Activated CD8-positive, alpha-beta T cell treated with anti-CD3 and anti-CD28 coated beads, Interleukin-2, amount 10 ng/mL, durations not matched to agents 7 days and 5 days (primary cell): ENCODE measurements around the gene CDC20. TPM values are rescaled to one million over a fixed set of nuclear protein-coding genes. Genes with fewer than 3 reads are reported as not detected.
"Not testable (repeated sequence)": the region's sequence is repeated elsewhere in the genome, so short reads cannot be mapped to it uniquely, and the experiment has no call there.

Source experiments
- ATAC-seq: fragments of 150-1000 bp; cut with Tn5 transposase; one replicate; pipeline ENCODE4 v1.10.0; 2021; ENCODE audit warnings: moderate library complexity
- CTCF ChIA-PET: fragments of 350-600 bp; sonication (Branson Sonifier 250); formaldehyde crosslinking; loops from one replicate; lab custom pipeline; 2021; ENCODE audit warnings: antibody characterized with exemption; lab: Charles Lee
- POLR2A ChIA-PET: fragments of 350-600 bp; sonication (Branson Sonifier 250); formaldehyde crosslinking; loops from one replicate; lab custom pipeline; 2021; ENCODE audit warnings: antibody characterized with exemption; lab: Charles Lee
- DNase-seq: peaks from one replicate; pipeline ENCODE4 v3.0.0-alpha.2; 2020
- H3K27ac Mint-ChIP-seq: one replicate; pipeline ENCODE4 v1.8.0; 2021; ENCODE audit warnings: mild to moderate bottlenecking, mixed read lengths
- H3K27me3 Mint-ChIP-seq: one replicate; pipeline ENCODE4 v1.8.0; 2021; ENCODE audit warnings: low read depth, mixed read lengths
- H3K36me3 Mint-ChIP-seq: one replicate; pipeline ENCODE4 v1.8.0; 2021; ENCODE audit warnings: low read depth, mixed read lengths
- H3K4me1 Mint-ChIP-seq: one replicate; pipeline ENCODE4 v1.8.0; 2021; ENCODE audit warnings: low read depth, mixed read lengths
- H3K4me3 Mint-ChIP-seq: one replicate; pipeline ENCODE4 v1.8.0; 2021; ENCODE audit warnings: mild to moderate bottlenecking, mixed read lengths
- H3K9me3 Mint-ChIP-seq: one replicate; pipeline ENCODE4 v1.8.0; 2022; ENCODE audit warnings: mixed read lengths; ENCODE audit not compliant: insufficient read depth
- total RNA-seq, 2 experiments: library from RNA; stranded (reverse); gene quantifications; one replicate each; pipeline ENCODE4 v1.2.3, GENCODE V29; 2021

CDC20 gene
- total RNA-seq, 2 experiments from 2014 or later, result 214 to 232 TPM

- Mint-ChIP-seq H3K9me3 (no peaks in the 10 kb centered on the region), H3K27me3 (no peaks in the 10 kb centered on the region), H3K4me1 (peaks cover 33% of the 10 kb centered on the region), H3K27ac (peak overlapping the region; percentile 64), H3K36me3 (peaks cover 39% of the 10 kb centered on the region), H3K4me3 (peak overlapping the region; percentile 100)
- ChIA-PET CTCF (interaction anchor here (1.0 to 2.0 kb wide), 4 partner anchors 12 to 30 kb away, joined by 3 to 7 read pairs (median 4); partner anchors contain the start of gene ELOVL1), POLR2A (interaction anchor here (1.0 to 3.1 kb wide), 4 partner anchors 11 to 30 kb away, joined by 3 to 17 read pairs (median 10); partner anchors contain the start of genes CDC20 and ELOVL1)
- ATAC-seq (no peak), DNase-seq (no peak)
These were observed 29.8 kb downstream of the CDC20 start for GRCh38 chr1:43388613-43389012.

GRCh38 chr1:43389326-43390313 is 30.8 kb downstream of the CDC20 start, which contains the start of the genes MED8 and SZT2:
Gene MED8 (minus strand): TSS chr1:43389800. CDS start chr1:43389764, 36 bp downstream.
Gene SZT2 (plus strand): TSS chr1:43389899. CDS start chr1:43389969, 70 bp downstream.
- CTCF ChIA-PET, result interaction anchor here (1.0 to 2.1 kb wide), 5 partner anchors 10 to 163 kb away, joined by 3 to 14 read pairs (median 5); no protein-coding TSS in a partner anchor
- Mint-ChIP-seq H3K4me3 (peak within 1 kb of the TSS; percentile 100), H3K36me3 (peaks cover 31% of the 10 kb centered on the region), H3K4me1 (peaks cover 33% of the 10 kb centered on the region), H3K9me3 (no peaks in the 10 kb centered on the region), H3K27me3 (no peaks in the 10 kb centered on the region), H3K27ac (peak within 1 kb of the TSS; percentile 96)
- ATAC-seq (peak; percentile 96), DNase-seq (peak; percentile 95)
- POLR2A ChIA-PET, result interaction anchor here (1.0 to 3.1 kb wide), 7 partner anchors 8 to 261 kb away, joined by 3 to 17 read pairs (median 5); partner anchors contain the start of genes CDC20, ELOVL1 and KDM4A

- Mint-ChIP-seq H3K27ac (no peak overlapping the region), H3K9me3 (no peaks in the 10 kb centered on the region), H3K27me3 (no peaks in the 10 kb centered on the region), H3K4me1 (peaks cover 31% of the 10 kb centered on the region), H3K4me3 (no peak overlapping the region), H3K36me3 (peaks cover 16% of the 10 kb centered on the region)
- ChIA-PET CTCF (no interaction called here), POLR2A (interaction anchor here (0.6 kb wide), 1 partner anchor 19 kb away, joined by 3 read pairs; no protein-coding TSS in a partner anchor)
- DNase-seq (no peak), ATAC-seq (no peak)
These were observed 33.9 kb downstream of the CDC20 start for GRCh38 chr1:43392702-43393101.

- peaks cover 8% of the 10 kb centered on the region for H3K36me3 Mint-ChIP-seq
- no peaks in the 10 kb centered on the region for H3K9me3 Mint-ChIP-seq
- H3K27ac Mint-ChIP-seq, result no peak overlapping the region
- no peaks in the 10 kb centered on the region for H3K27me3 Mint-ChIP-seq
- peaks cover 8% of the 10 kb centered on the region for H3K4me1 Mint-ChIP-seq
- ATAC-seq (no peak), DNase-seq (no peak)
- H3K4me3 Mint-ChIP-seq, result no peak overlapping the region
- ChIA-PET CTCF (no interaction called here), POLR2A (no interaction called here)
These were observed 36.7 kb downstream of the CDC20 start for GRCh38 chr1:43395523-43395922.

- no peak for ATAC-seq
- ChIA-PET POLR2A (no interaction called here), CTCF (interaction anchor here (1.1 kb wide), 1 partner anchor 18 kb away, joined by 7 read pairs; no protein-coding TSS in a partner anchor)
- no peak for DNase-seq
- Mint-ChIP-seq H3K27ac (no peak overlapping the region), H3K36me3 (peaks cover 8% of the 10 kb centered on the region), H3K4me3 (no peak overlapping the region), H3K9me3 (no peaks in the 10 kb centered on the region), H3K27me3 (no peaks in the 10 kb centered on the region), H3K4me1 (peaks cover 4% of the 10 kb centered on the region)
These were observed 37.3 kb downstream of the CDC20 start for GRCh38 chr1:43396059-43396458.

- H3K36me3 Mint-ChIP-seq, result peaks cover 10% of the 10 kb centered on the region
- H3K4me1 Mint-ChIP-seq, result no peaks in the 10 kb centered on the region
- ATAC-seq, result no peak
- H3K27me3 Mint-ChIP-seq, result no peaks in the 10 kb centered on the region
- no peak for DNase-seq
- no peak overlapping the region for H3K27ac Mint-ChIP-seq
- ChIA-PET CTCF (interaction anchor here (1.6 to 3.8 kb wide), 2 partner anchors 8 to 17 kb away, joined by 5 to 21 read pairs; partner anchors contain the start of genes MED8 and SZT2), POLR2A (no interaction called here)
- no peaks in the 10 kb centered on the region for H3K9me3 Mint-ChIP-seq
- no peak overlapping the region for H3K4me3 Mint-ChIP-seq
These were observed 39.4 kb downstream of the CDC20 start for GRCh38 chr1:43398227-43398626.

- not testable (repeated sequence) for H3K4me3 Mint-ChIP-seq, H3K4me1 Mint-ChIP-seq, H3K27me3 Mint-ChIP-seq, DNase-seq, H3K27ac Mint-ChIP-seq, ATAC-seq, H3K9me3 Mint-ChIP-seq
- POLR2A ChIA-PET, result interaction anchor here (1.7 kb wide), 1 partner anchor 12 kb away, joined by 5 read pairs; no protein-coding TSS in a partner anchor
- H3K36me3 Mint-ChIP-seq, result peaks cover 20% of the 10 kb centered on the region
- CTCF ChIA-PET, result interaction anchor here (3.8 kb wide), 1 partner anchor 15 kb away, joined by 21 read pairs; no protein-coding TSS in a partner anchor
These were observed 41.7 kb downstream of the CDC20 start for GRCh38 chr1:43400441-43400840.

GRCh38 chr1:43402089-43402865 is 43.5 kb downstream of the CDC20 start:
- no peak for DNase-seq
- H3K36me3 Mint-ChIP-seq, result peaks cover 27% of the 10 kb centered on the region
- peak overlapping the region; percentile 32 for H3K27ac Mint-ChIP-seq
- POLR2A ChIA-PET, result no interaction called here
- no peaks in the 10 kb centered on the region for H3K4me1 Mint-ChIP-seq
- no peaks in the 10 kb centered on the region for H3K9me3 Mint-ChIP-seq
- ATAC-seq, result no peak
- no peaks in the 10 kb centered on the region for H3K27me3 Mint-ChIP-seq
- no peak overlapping the region for H3K4me3 Mint-ChIP-seq
- CTCF ChIA-PET, result no interaction called here

- DNase-seq (no peak), ATAC-seq (no peak)
- no peak overlapping the region for H3K27ac Mint-ChIP-seq
- no peak overlapping the region for H3K4me3 Mint-ChIP-seq
- H3K36me3 Mint-ChIP-seq, result peaks cover 32% of the 10 kb centered on the region
- no peaks in the 10 kb centered on the region for H3K9me3 Mint-ChIP-seq
- H3K4me1 Mint-ChIP-seq, result no peaks in the 10 kb centered on the region
- CTCF ChIA-PET, result interaction anchor here (1.5 kb wide), 1 partner anchor 10 kb away, joined by 4 read pairs; no protein-coding TSS in a partner anchor
- no peaks in the 10 kb centered on the region for H3K27me3 Mint-ChIP-seq
- POLR2A ChIA-PET, result no interaction called here
These were observed 45.6 kb downstream of the CDC20 start for GRCh38 chr1:43404353-43404752.

- no peak overlapping the region for H3K4me3 Mint-ChIP-seq
- CTCF ChIA-PET, result interaction anchor here (1.5 kb wide), 1 partner anchor 9 kb away, joined by 4 read pairs; no protein-coding TSS in a partner anchor
These were observed 46.6 kb downstream of the CDC20 start for GRCh38 chr1:43405219-43405875.

GRCh38 chr1:43405876-43406234 is 47.1 kb downstream of the CDC20 start:
- Mint-ChIP-seq H3K36me3 (peaks cover 35% of the 10 kb centered on the region), H3K9me3 (no peaks in the 10 kb centered on the region), H3K4me3 (no peak overlapping the region), H3K4me1 (no peaks in the 10 kb centered on the region), H3K27ac (no peak overlapping the region), H3K27me3 (no peaks in the 10 kb centered on the region)
- ATAC-seq, result no peak
- POLR2A ChIA-PET, result no interaction called here
- CTCF ChIA-PET, result no interaction called here
- no peak for DNase-seq

More at GRCh38 chr1:43405219-43405875, 46.6 kb downstream of the CDC20 start:
- POLR2A ChIA-PET, result no interaction called here
- Mint-ChIP-seq H3K9me3 (no peaks in the 10 kb centered on the region), H3K27ac (no peak overlapping the region), H3K4me1 (no peaks in the 10 kb centered on the region), H3K36me3 (peaks cover 35% of the 10 kb centered on the region), H3K27me3 (no peaks in the 10 kb centered on the region)
- no peak for DNase-seq
- ATAC-seq, result no peak
